K562 (cell line): ENCODE data around the gene ANKRD13B. TPM values are rescaled to one million over a fixed set of nuclear protein-coding genes. Genes with fewer than 3 reads are reported as not detected.

Experiments used
- ARID1B ChIP-seq: fragments of 450-650 bp; IDR thresholded peaks from 2 replicates; pipeline ENCODE4 v1.6.1; 2016; ENCODE audit warnings: antibody characterized with exemption, mild to moderate bottlenecking, inconsistent platforms
- C11orf30 ChIP-seq: fragments of 450-650 bp; IDR thresholded peaks from 2 replicates; pipeline ENCODE4 v1.6.1; 2016; ENCODE audit warnings: low read depth, mild to moderate bottlenecking
- CBX8 ChIP-seq: fragments of 200-600 bp; sonication (generic); IDR thresholded peaks from 2 replicates; pipeline ENCODE4 v1.6.1; 2012; ENCODE audit warnings: borderline replicate concordance, mixed run types, low read depth, mild to moderate bottlenecking, moderate library complexity, mixed read lengths, low read length, control low read depth, inconsistent platforms; ENCODE audit not compliant: poor library complexity, severe bottlenecking; ENCODE audit errors: extremely low read depth
- ELF4 ChIP-seq: fragments of 450-650 bp; formaldehyde crosslinking; IDR thresholded peaks from 2 replicates; pipeline ENCODE4 v1.4.0; 2022; ENCODE audit warnings: missing genetic modification characterization
- EP300 ChIP-seq: IDR thresholded peaks from 2 replicates; pipeline ENCODE4 v1.6.1; 2012; ENCODE audit warnings: low read length, improper control_type of control experiment
- ESRRA ChIP-seq: fragments of 450-650 bp; IDR thresholded peaks from 2 replicates; pipeline ENCODE4 v1.6.1; 2014; ENCODE audit warnings: low read depth, mild to moderate bottlenecking, moderate library complexity, borderline replicate concordance
- ETS2 ChIP-seq: IDR thresholded peaks from 2 replicates; pipeline ENCODE4 v1.6.1; 2016; ENCODE audit warnings: borderline replicate concordance, missing genetic modification characterization, mild to moderate bottlenecking, moderate library complexity, missing compliant biosample characterization; ENCODE audit not compliant: poor library complexity, severe bottlenecking
- HDAC2 ChIP-seq: fragments of 450-650 bp; IDR thresholded peaks from 2 replicates; pipeline ENCODE4 v1.6.1; 2016; ENCODE audit warnings: mild to moderate bottlenecking
- HDAC8 ChIP-seq: fragments of 450-650 bp; IDR thresholded peaks from 2 replicates; pipeline ENCODE4 v1.6.1; 2016; ENCODE audit warnings: mild to moderate bottlenecking, missing genetic modification characterization, moderate library complexity, missing compliant biosample characterization
- HLTF ChIP-seq: fragments of 450-650 bp; IDR thresholded peaks from 2 replicates; pipeline ENCODE4 v1.6.1; 2016
- HNRNPL ChIP-seq: fragments of 200-400 bp; formaldehyde crosslinking; IDR thresholded peaks from 2 replicates; pipeline ENCODE4 v1.6.1; 2017; ENCODE audit warnings: low read depth, mild to moderate bottlenecking, low read length
- KAT8 ChIP-seq: fragments of 450-650 bp; IDR thresholded peaks from 2 replicates; pipeline ENCODE4 v1.6.1; 2016; ENCODE audit warnings: low read depth, mild to moderate bottlenecking
- MNT ChIP-seq, 2 experiments: fragments of 450-650 bp; conservative IDR thresholded peaks; 2 replicates each; pipeline ENCODE4 v1.6.1; 2017; ENCODE audit warnings: mild to moderate bottlenecking in 2 of 2, moderate library complexity in 2 of 2
- NBN ChIP-seq: fragments of 450-650 bp; IDR thresholded peaks from 2 replicates; pipeline ENCODE4 v1.6.1; 2016; ENCODE audit warnings: low read depth, mild to moderate bottlenecking
- NCOA1 ChIP-seq: fragments of 450-650 bp; IDR thresholded peaks from 2 replicates; pipeline ENCODE4 v1.6.1; 2016; ENCODE audit warnings: low read depth
- NONO ChIP-seq, 2 experiments: fragments of 200-400 bp in 1 of 2; fragments of 450-650 bp in 1 of 2; formaldehyde crosslinking in 1 of 2; IDR thresholded peaks; 2 replicates each; pipeline ENCODE4 v1.6.1; 2017; ENCODE audit warnings: low read depth in 2 of 2, mild to moderate bottlenecking in 2 of 2, moderate library complexity in 2 of 2, low read length in 1 of 2
- SIN3A ChIP-seq, 2 experiments: fragments of 150-350 bp in 1 of 2; IDR thresholded peaks; 2 replicates each; pipeline ENCODE4 v1.6.1; 2011 to 2016; ENCODE audit warnings: borderline replicate concordance in 2 of 2, low read depth in 2 of 2, low read length in 2 of 2, mild to moderate bottlenecking in 2 of 2, moderate library complexity in 2 of 2; ENCODE audit not compliant: control insufficient read depth in 1 of 2
- SP1 ChIP-seq: sonication (generic); formaldehyde crosslinking; IDR thresholded peaks from 2 replicates; pipeline ENCODE4 v1.8.1; 2022; ENCODE audit warnings: mild to moderate bottlenecking, missing genetic modification reagents
- TOE1 ChIP-seq, 2 experiments: fragments of 450-650 bp in 1 of 2; sonication (generic) in 1 of 2; formaldehyde crosslinking in 1 of 2; IDR thresholded peaks; 2 replicates each; pipeline versions ENCODE4 v1.7.1 to v1.8.0; 2016 to 2022; ENCODE audit warnings: borderline replicate concordance in 2 of 2, mild to moderate bottlenecking in 2 of 2, antibody characterized with exemption in 1 of 2, inconsistent platforms in 1 of 2, low read depth in 1 of 2, missing genetic modification reagents in 1 of 2, moderate library complexity in 1 of 2
- ZNF124 ChIP-seq: sonication (generic); formaldehyde crosslinking; IDR thresholded peaks from 2 replicates; pipeline ENCODE4 v1.8.1; 2022; ENCODE audit warnings: missing genetic modification reagents
- ZNF263 ChIP-seq: sonication (generic); formaldehyde crosslinking; IDR thresholded peaks from 2 replicates; pipeline ENCODE4 v1.8.0; 2022; ENCODE audit warnings: mild to moderate bottlenecking, missing genetic modification reagents, borderline replicate concordance
- polyA plus RNA-seq, 8 experiments: library from polyadenylated mRNA; depleted of rRNA in 4 of 8; stranded (reverse) in 5 of 8; unstranded in 3 of 8; fragments of >200 nt; fragmentation: Nextera tagmentation in 2 of 8; fragmentation: Illumina TruSeq in 1 of 8; extraction: Ambion mirVana in 2 of 8; extraction: Trizol in 1 of 8; gene quantifications; 2 replicates each; pipeline versions ENCODE4 v1.2.1 to v1.2.3, GENCODE V29; 2011 to 2014; ENCODE audit warnings: inconsistent platforms in 1 of 8, missing spikeins in 1 of 8
- total RNA-seq, 7 experiments: library from RNA; depleted of rRNA in 6 of 7; stranded (reverse); fragments of >200 nt in 6 of 7; fragmentation: Illumina TruSeq in 2 of 7; extraction: Trizol in 2 of 7; gene quantifications; 2 replicates each; pipeline versions ENCODE4 v1.2.1 to v1.2.3, GENCODE V29; 2011 to 2021; ENCODE audit warnings: low replicate concordance in 1 of 7

ANKRD13B gene
- total and polyA plus RNA-seq, 9 of the 15 experiments (the other 6 are each of a cell fraction or from before 2014, with no cell fraction given): 0.15 to 28.1 (median 4.6) TPM

GRCh38 chr17:29572691-29573557 is 20.0 kb upstream of the ANKRD13B start (continued):
- no peak for TF ChIP-seq SP1 (CRISPR knock-in tag)
- no peak for TF ChIP-seq EP300
- TF ChIP-seq ZNF124: no peak
- TF ChIP-seq NONO (IDR thresholded peaks at IDR 0.05; ENCODE audit: low read depth in 2 of 2, low read length in 1 of 2): no peak
- TF ChIP-seq HNRNPL: peak; percentile 12; the same call in 1 of the 2 replicates
- TF ChIP-seq TOE1 (IDR thresholded peaks at IDR 0.05; ENCODE audit: borderline replicate concordance): no peak
- TF ChIP-seq TOE1 (CRISPR knock-in tag; IDR thresholded peaks at IDR 0.05; ENCODE audit: borderline replicate concordance, low read depth): no peak
- peak; percentile 74 to 89 for TF ChIP-seq MNT (conservative IDR thresholded peaks at IDR 0.05)
- no peak for TF ChIP-seq ESRRA
- TF ChIP-seq ELF4 (CRISPR knock-in tag): no peak
- no peak for TF ChIP-seq C11orf30
- TF ChIP-seq ZNF263 (CRISPR knock-in tag): no peak
- no peak for TF ChIP-seq CBX8
- TF ChIP-seq KAT8: no peak
- TF ChIP-seq HDAC2: no peak
- TF ChIP-seq NBN: no peak
- TF ChIP-seq NCOA1: no peak
- no peak for TF ChIP-seq ETS2 (tag)
- TF ChIP-seq HLTF: no peak
- no peak for TF ChIP-seq SIN3A (IDR thresholded peaks at IDR 0.05; ENCODE audit: borderline replicate concordance in 2 of 2, control insufficient read depth in 1 of 2, low read depth in 2 of 2, low read length in 2 of 2)
- TF ChIP-seq ARID1B: no peak
- no peak for TF ChIP-seq HDAC8 (tag)
